ENCODE measurements around the gene NOL12. TPM values are rescaled to one million over a fixed set of nuclear protein-coding genes. Genes with fewer than 3 reads are reported as not detected.
A peak's percentile ranks its signal among the peaks of the same experiment; 100 is the strongest.

NOL12 gene
- total RNA-seq, 1 donor from 2014 or later, result 70.0 TPM

DNA sequence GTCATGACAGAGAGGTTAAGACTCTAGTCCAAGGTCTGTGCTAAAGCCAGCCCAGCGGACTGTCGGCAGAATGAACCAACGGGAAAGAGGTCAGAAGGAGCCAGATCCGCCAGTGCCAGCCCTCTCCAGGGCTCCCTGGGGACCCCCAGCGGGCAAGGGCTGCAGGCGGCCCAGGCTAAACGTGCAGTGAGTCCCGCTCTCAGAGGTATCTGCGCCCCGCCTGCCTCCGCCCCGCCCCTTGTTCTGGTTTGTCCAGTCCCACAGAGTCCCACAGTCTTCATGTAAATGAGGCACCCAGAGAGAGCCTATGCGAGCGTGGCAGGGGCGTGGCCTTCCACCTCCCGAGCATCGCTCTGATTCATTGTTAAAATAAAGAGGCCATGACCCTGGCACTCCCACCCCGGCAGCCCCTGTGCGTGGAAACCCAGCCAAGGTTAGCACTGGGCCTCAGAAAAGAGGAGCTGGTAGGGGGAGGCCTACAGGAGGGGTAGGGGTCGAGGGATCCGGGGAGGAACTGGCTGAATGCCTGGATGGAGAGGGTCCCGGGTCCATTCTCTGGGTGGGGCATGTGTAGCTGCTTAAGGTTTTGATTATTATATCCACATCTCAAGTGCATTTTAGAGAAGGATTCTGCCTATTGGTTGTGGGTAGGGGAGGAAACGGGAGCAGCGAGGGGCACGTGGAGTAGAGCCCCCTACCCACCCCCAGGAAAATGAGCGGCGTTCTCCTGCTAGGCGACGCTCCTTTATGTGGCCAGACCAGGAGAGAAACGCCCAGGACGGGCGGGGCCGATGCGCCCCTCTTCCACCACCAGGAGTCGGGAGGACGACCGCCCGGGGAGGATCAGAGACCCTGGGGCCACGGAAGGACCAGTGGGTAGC, 10.8 kb downstream of the NOL12 start, which contains the start of gene TRIOBP:
TSS of gene TRIOBP (plus strand) at position 392 of the 881 bp plus-strand sequence. CDS start 4,318 bp downstream, outside the sequence.
- intact Hi-C loops (cut with micrococcal nuclease), result loop anchor here (1.0 to 5.0 kb wide), 2 partner anchors 11 to 110 kb away; partner anchors contain the start of genes GCAT and NOL12
- peaks cover 20% of the 10 kb centered on the region for H3K36me3 Mint-ChIP-seq (ENCODE audit: low read depth)
- DNase-seq (ENCODE audit: low spot score), result peak; percentile 85
- H3K27me3 Mint-ChIP-seq (ENCODE audit: insufficient read depth), result no peaks in the 10 kb centered on the region
- no peaks in the 10 kb centered on the region for H3K9me3 Mint-ChIP-seq
- peak within 1 kb of the TSS; percentile 58 for H3K27ac Mint-ChIP-seq
- H3K4me3 Mint-ChIP-seq, result peak within 1 kb of the TSS; percentile 65
- peaks cover 16% of the 10 kb centered on the region for H3K4me1 Mint-ChIP-seq (ENCODE audit: low read depth)

GRCh38 chr22:37697538-37697835, 11.3 kb downstream of the NOL12 start:
- Mint-ChIP-seq H3K9me3 (no peaks in the 10 kb centered on the region), H3K27ac (no peak overlapping the region), H3K27me3 (ENCODE audit: insufficient read depth) (no peaks in the 10 kb centered on the region), H3K4me3 (no peak overlapping the region), H3K36me3 (ENCODE audit: low read depth) (peaks cover 16% of the 10 kb centered on the region), H3K4me1 (ENCODE audit: low read depth) (peaks cover 16% of the 10 kb centered on the region)
- no peak for DNase-seq (ENCODE audit: low spot score)
- intact Hi-C loops (cut with micrococcal nuclease), result loop anchor here (5.0 kb wide), 1 partner anchor 110 kb away; the partner anchor contains the start of gene GCAT

GRCh38 chr22:37701141-37701786, 15.1 kb downstream of the NOL12 start:
- no peak for DNase-seq (ENCODE audit: low spot score)
- intact Hi-C loops (cut with micrococcal nuclease), result no loop called here
- H3K9me3 Mint-ChIP-seq, result no peaks in the 10 kb centered on the region
- peaks cover 9% of the 10 kb centered on the region for H3K4me1 Mint-ChIP-seq (ENCODE audit: low read depth)
- H3K27me3 Mint-ChIP-seq (ENCODE audit: insufficient read depth), result no peaks in the 10 kb centered on the region
- peaks cover 3% of the 10 kb centered on the region for H3K36me3 Mint-ChIP-seq (ENCODE audit: low read depth)
- H3K27ac Mint-ChIP-seq, result no peak overlapping the region
- H3K4me3 Mint-ChIP-seq, result no peak overlapping the region

- Mint-ChIP-seq H3K36me3 (ENCODE audit: low read depth) (peaks cover 3% of the 10 kb centered on the region), H3K27ac (no peak overlapping the region)
Observed at GRCh38 chr22:37703906-37704305, 17.8 kb downstream of the NOL12 start.

DNA sequence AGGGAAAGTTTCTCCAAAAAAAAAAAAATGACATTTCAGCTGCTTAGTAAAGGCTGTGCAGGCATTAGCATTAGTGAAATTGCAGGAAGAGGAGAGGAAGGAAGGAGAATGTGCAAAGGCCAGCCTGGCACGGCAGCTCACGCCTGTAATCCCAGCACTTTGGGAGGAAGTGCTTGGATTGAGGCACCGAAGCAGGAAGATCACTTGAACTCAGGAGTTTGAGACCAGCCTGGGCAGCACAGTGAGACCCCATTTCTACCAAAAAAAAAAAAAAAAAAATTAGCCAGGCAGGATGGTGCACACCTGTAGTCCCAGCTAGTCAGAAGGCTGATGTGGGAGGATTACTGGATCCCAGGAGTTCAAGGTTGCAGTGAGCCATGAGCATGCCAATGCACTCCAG, 18.5 kb downstream of the NOL12 start:
- intact Hi-C loops (cut with micrococcal nuclease), result no loop called here
- Mint-ChIP-seq H3K4me3 (no peak overlapping the region), H3K27ac (no peak overlapping the region), H3K9me3 (no peaks in the 10 kb centered on the region), H3K27me3 (ENCODE audit: insufficient read depth) (no peaks in the 10 kb centered on the region), H3K4me1 (ENCODE audit: low read depth) (no peaks in the 10 kb centered on the region), H3K36me3 (ENCODE audit: low read depth) (peaks cover 1% of the 10 kb centered on the region)
- no peak for DNase-seq (ENCODE audit: low spot score)

More at GRCh38 chr22:37703906-37704305, 17.8 kb downstream of the NOL12 start:
- no peaks in the 10 kb centered on the region for H3K9me3 Mint-ChIP-seq
- intact Hi-C loops (cut with micrococcal nuclease), result no loop called here
- H3K4me3 Mint-ChIP-seq, result no peak overlapping the region
- no peaks in the 10 kb centered on the region for H3K27me3 Mint-ChIP-seq (ENCODE audit: insufficient read depth)
- H3K4me1 Mint-ChIP-seq (ENCODE audit: low read depth), result no peaks in the 10 kb centered on the region
- no peak for DNase-seq (ENCODE audit: low spot score)

- Mint-ChIP-seq H3K4me1 (ENCODE audit: low read depth) (no peaks in the 10 kb centered on the region), H3K36me3 (ENCODE audit: low read depth) (peaks cover 1% of the 10 kb centered on the region), H3K27ac (no peak overlapping the region), H3K27me3 (ENCODE audit: insufficient read depth) (no peaks in the 10 kb centered on the region), H3K4me3 (no peak overlapping the region), H3K9me3 (no peaks in the 10 kb centered on the region)
- DNase-seq (ENCODE audit: low spot score), result no peak
- intact Hi-C loops (cut with micrococcal nuclease), result no loop called here
Observed at GRCh38 chr22:37705205-37705604, 19.1 kb downstream of the NOL12 start.

GRCh38 chr22:37708580-37709444, 22.7 kb downstream of the NOL12 start:
- peaks cover 1% of the 10 kb centered on the region for H3K36me3 Mint-ChIP-seq (ENCODE audit: low read depth)
- no peak overlapping the region for H3K4me3 Mint-ChIP-seq
- intact Hi-C loops (cut with micrococcal nuclease), result no loop called here
- no peaks in the 10 kb centered on the region for H3K9me3 Mint-ChIP-seq
- H3K4me1 Mint-ChIP-seq (ENCODE audit: low read depth), result no peaks in the 10 kb centered on the region
- H3K27ac Mint-ChIP-seq, result no peak overlapping the region
- DNase-seq (ENCODE audit: low spot score), result no peak
- no peaks in the 10 kb centered on the region for H3K27me3 Mint-ChIP-seq (ENCODE audit: insufficient read depth)

DNA sequence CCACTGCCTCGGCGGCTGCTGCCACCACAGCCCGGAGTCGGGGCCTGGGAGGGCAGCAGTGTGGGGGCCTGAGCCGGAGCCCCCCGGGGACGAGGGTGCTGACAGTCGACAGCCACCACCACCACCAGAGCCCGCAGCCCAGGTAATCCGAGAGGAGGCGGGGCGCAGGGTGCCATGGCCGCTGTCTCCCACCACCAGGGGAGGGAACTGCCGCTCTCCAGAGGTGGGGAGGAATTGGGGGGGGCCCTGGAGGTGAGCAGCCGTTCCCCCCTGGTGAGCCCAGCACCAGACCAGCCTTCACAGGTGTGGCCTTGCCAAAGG, 23.3 kb downstream of the NOL12 start:
- Mint-ChIP-seq H3K27me3 (ENCODE audit: insufficient read depth) (no peaks in the 10 kb centered on the region), H3K4me1 (ENCODE audit: low read depth) (no peaks in the 10 kb centered on the region), H3K27ac (no peak overlapping the region), H3K9me3 (no peaks in the 10 kb centered on the region), H3K4me3 (no peak overlapping the region), H3K36me3 (ENCODE audit: low read depth) (peaks cover 1% of the 10 kb centered on the region)
- DNase-seq (ENCODE audit: low spot score), result no peak
- intact Hi-C loops (cut with micrococcal nuclease), result no loop called here

DNA sequence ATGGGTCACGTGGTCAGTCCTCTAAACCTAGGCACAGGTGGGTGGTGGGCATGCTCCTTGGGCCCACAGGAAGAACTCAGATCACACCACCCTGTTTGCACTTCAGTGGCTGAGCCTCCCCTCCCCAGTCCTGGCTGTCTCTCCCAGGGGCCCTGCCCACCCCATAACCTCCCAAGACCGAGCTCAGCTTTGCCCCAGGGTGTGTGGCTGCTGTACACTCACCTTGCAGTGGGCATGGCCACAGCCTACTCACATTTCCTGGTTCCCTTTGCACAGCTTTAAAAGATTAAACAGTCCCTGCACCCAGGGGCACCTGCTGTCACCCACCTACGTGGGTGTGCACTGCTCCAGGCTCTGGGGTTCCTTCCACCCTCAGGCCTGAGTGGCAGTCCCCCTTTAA, 24.5 kb downstream of the NOL12 start:
- H3K4me3 Mint-ChIP-seq, result no peak overlapping the region
- no peak overlapping the region for H3K27ac Mint-ChIP-seq
- DNase-seq (ENCODE audit: low spot score), result no peak
- no peaks in the 10 kb centered on the region for H3K27me3 Mint-ChIP-seq (ENCODE audit: insufficient read depth)
- H3K4me1 Mint-ChIP-seq (ENCODE audit: low read depth), result no peaks in the 10 kb centered on the region
- no peaks in the 10 kb centered on the region for H3K9me3 Mint-ChIP-seq
- intact Hi-C loops (cut with micrococcal nuclease), result no loop called here
- no peaks in the 10 kb centered on the region for H3K36me3 Mint-ChIP-seq (ENCODE audit: low read depth)

GRCh38 chr22:37711490-37711889, 25.3 kb downstream of the NOL12 start:
- H3K9me3 Mint-ChIP-seq, result no peaks in the 10 kb centered on the region

GRCh38 chr22:37713761-37714160, 27.6 kb downstream of the NOL12 start:
- H3K27me3 Mint-ChIP-seq (ENCODE audit: insufficient read depth), result no peaks in the 10 kb centered on the region
- H3K4me3 Mint-ChIP-seq, result no peak overlapping the region
- intact Hi-C loops (cut with micrococcal nuclease), result no loop called here
- H3K4me1 Mint-ChIP-seq (ENCODE audit: low read depth), result no peaks in the 10 kb centered on the region
- no peaks in the 10 kb centered on the region for H3K36me3 Mint-ChIP-seq (ENCODE audit: low read depth)
- no peak for DNase-seq (ENCODE audit: low spot score)
- H3K9me3 Mint-ChIP-seq, result no peaks in the 10 kb centered on the region
- no peak overlapping the region for H3K27ac Mint-ChIP-seq

More at GRCh38 chr22:37711490-37711889, 25.3 kb downstream of the NOL12 start:
- Mint-ChIP-seq H3K27ac (no peak overlapping the region), H3K36me3 (ENCODE audit: low read depth) (no peaks in the 10 kb centered on the region), H3K27me3 (ENCODE audit: insufficient read depth) (no peaks in the 10 kb centered on the region), H3K4me1 (ENCODE audit: low read depth) (no peaks in the 10 kb centered on the region), H3K4me3 (no peak overlapping the region)
- DNase-seq (ENCODE audit: low spot score), result no peak
- intact Hi-C loops (cut with micrococcal nuclease), result no loop called here

GRCh38 chr22:37714634-37715033, 28.5 kb downstream of the NOL12 start:
- no peaks in the 10 kb centered on the region for H3K36me3 Mint-ChIP-seq (ENCODE audit: low read depth)
- intact Hi-C loops (cut with micrococcal nuclease), result no loop called here
- no peaks in the 10 kb centered on the region for H3K9me3 Mint-ChIP-seq
- peaks cover 2% of the 10 kb centered on the region for H3K27me3 Mint-ChIP-seq (ENCODE audit: insufficient read depth)
- no peak overlapping the region for H3K27ac Mint-ChIP-seq
- no peak overlapping the region for H3K4me3 Mint-ChIP-seq
- H3K4me1 Mint-ChIP-seq (ENCODE audit: low read depth), result no peaks in the 10 kb centered on the region
- DNase-seq (ENCODE audit: low spot score), result no peak

GRCh38 chr22:37715760-37716159, 29.6 kb downstream of the NOL12 start:
- intact Hi-C loops (cut with micrococcal nuclease), result no loop called here
- H3K27me3 Mint-ChIP-seq (ENCODE audit: insufficient read depth), result peaks cover 3% of the 10 kb centered on the region

More at GRCh38 chr22:37715760-37716159, 29.6 kb downstream of the NOL12 start:
- Mint-ChIP-seq H3K27ac (no peak overlapping the region), H3K36me3 (ENCODE audit: low read depth) (no peaks in the 10 kb centered on the region), H3K4me1 (ENCODE audit: low read depth) (no peaks in the 10 kb centered on the region), H3K9me3 (no peaks in the 10 kb centered on the region), H3K4me3 (no peak overlapping the region)
- DNase-seq (ENCODE audit: low spot score), result no peak
